Lung (tissue), 12 donors: ENCODE results near the gene CAMKMT. TPM values are rescaled to one million over a fixed set of nuclear protein-coding genes. Genes with fewer than 3 reads are reported as not detected.

Experiments used
- ATAC-seq: fragments of 200-7000 bp; cut with Tn5 transposase; one replicate; pipeline ENCODE4 v1.9.1; 2020; ENCODE audit warnings: moderate number of reproducible peaks; ENCODE audit not compliant: insufficient read depth, low FRiP score
- DNase-seq, 3 donors: peaks; one replicate each; pipeline ENCODE4 v3.0.0-alpha.2; 2013 to 2017
- H3K27ac ChIP-seq, 2 donors: one replicate each; pipeline ENCODE4 v1.5.1; 2013; ENCODE audit warnings: mild to moderate bottlenecking in 2 of 2, moderate library complexity in 2 of 2, control low read depth in 1 of 2, inconsistent platforms in 1 of 2, low read depth in 1 of 2, low read length in 1 of 2
- H3K27me3 ChIP-seq, 3 donors: one replicate each; pipeline ENCODE4 v1.5.1; 2013; ENCODE audit warnings: low read length in 2 of 3; ENCODE audit not compliant: control insufficient read depth in 3 of 3, insufficient read depth in 3 of 3
- H3K36me3 ChIP-seq, 4 donors: one replicate each; pipeline ENCODE4 v1.5.1; 2013; ENCODE audit warnings: low read length in 4 of 4, mild to moderate bottlenecking in 1 of 4, moderate library complexity in 1 of 4; ENCODE audit not compliant: control insufficient read depth in 4 of 4, insufficient read depth in 4 of 4
- H3K4me1 ChIP-seq, 5 donors: one replicate each; pipeline ENCODE4 v1.5.1; 2013; ENCODE audit warnings: low read length in 5 of 5, mild to moderate bottlenecking in 2 of 5, moderate library complexity in 1 of 5; ENCODE audit not compliant: control insufficient read depth in 5 of 5, insufficient read depth in 5 of 5
- H3K4me3 ChIP-seq: one replicate; pipeline ENCODE4 v1.5.1; 2013; ENCODE audit warnings: mild to moderate bottlenecking, control low read depth, moderate library complexity
- H3K9ac ChIP-seq, 2 donors: one replicate each; pipeline ENCODE4 v1.5.1; 2013; ENCODE audit warnings: low read length in 2 of 2, control low read depth in 1 of 2; ENCODE audit not compliant: insufficient read depth in 1 of 2
- H3K9me3 ChIP-seq, 4 donors: one replicate each; pipeline ENCODE4 v1.5.1; 2013; ENCODE audit warnings: low read length in 3 of 4, mild to moderate bottlenecking in 1 of 4, moderate library complexity in 1 of 4; ENCODE audit not compliant: control insufficient read depth in 4 of 4, insufficient read depth in 3 of 4
- CTCF ChIP-seq: IDR thresholded peaks from 2 replicates; pipeline ENCODE4 v1.5.1; 2012; ENCODE audit warnings: mild to moderate bottlenecking; ENCODE audit errors: control extremely low read depth, extremely low read depth
- WGBS, 2 donors: extraction: QIAGEN DNeasy Blood & Tissue Kit; methylation state at CpG; one replicate each; pipeline ENCODE4 v1.1.7; 2013; 5-methylcytosine and 5-hydroxymethylcytosine counted together
- polyA plus RNA-seq, 2 donors: library from polyadenylated mRNA; stranded (reverse); fragments of 200-250 nt; gene quantifications; one replicate each; pipeline ENCODE4 v1.2.1, GENCODE V29; 2013
- total RNA-seq, 2 donors: library from RNA; depleted of rRNA in 1 of 2; stranded (reverse); fragments of >200 nt in 1 of 2; gene quantifications; one replicate each; pipeline ENCODE4 v1.2.1, GENCODE V29; 2014 to 2021
- donor health status: control.
- donor health status: control.
- donor health status: Bipolar disorder and iron deficiency.
- donor health status: healthy.
- donor health status: DM: yes; HTN: yes; CAD: no.

The CAMKMT gene
- total and polyA plus RNA-seq, 4 donors, result 3.6 to 19.7 (median 8.4) TPM

GRCh38 chr2:44564752-44565151, 203.0 kb downstream of the CAMKMT start:
- Histone ChIP-seq H3K4me3 (no peak overlapping the region), H3K4me1 (peaks cover 0 to 3% (median 0%) of the 10 kb centered on the region in 5 donors), H3K9me3 (no peaks in the 10 kb centered on the region), H3K9ac (no peak overlapping the region), H3K27ac (no peak overlapping the region), H3K36me3 (no peaks in the 10 kb centered on the region), H3K27me3 (no peaks in the 10 kb centered on the region)
- WGBS, 2 donors, result 95 to 97% methylated on average over 5 of the region's 5 CpGs
- no peak for ATAC-seq
- TF ChIP-seq CTCF, result no peak
- DNase-seq, result no peak

- H3K4me1 ChIP-seq, result peaks cover 0 to 3% (median 0%) of the 10 kb centered on the region in 5 donors
- no peaks in the 10 kb centered on the region for H3K36me3 ChIP-seq
- no peak overlapping the region for H3K9ac ChIP-seq
- no peak overlapping the region for H3K27ac ChIP-seq
- no peak overlapping the region for H3K4me3 ChIP-seq
- no peaks in the 10 kb centered on the region for H3K9me3 ChIP-seq
- DNase-seq (no peak), ATAC-seq (no peak)
- no peak for TF ChIP-seq CTCF
- H3K27me3 ChIP-seq, result no peaks in the 10 kb centered on the region
Observed at GRCh38 chr2:44566059-44566458, 204.3 kb downstream of the CAMKMT start.

- Histone ChIP-seq H3K36me3 (no peaks in the 10 kb centered on the region), H3K4me1 (peaks cover 0 to 3% (median 0%) of the 10 kb centered on the region in 5 donors), H3K27ac (no peak overlapping the region), H3K27me3 (no peaks in the 10 kb centered on the region), H3K4me3 (no peak overlapping the region), H3K9ac (no peak overlapping the region), H3K9me3 (no peaks in the 10 kb centered on the region)
- 94 to 99% methylated on average over 2 of the region's 2 CpGs for WGBS, 2 donors
- no peak for TF ChIP-seq CTCF
- ATAC-seq, result no peak
- no peak for DNase-seq
Observed at GRCh38 chr2:44569491-44569890, 207.7 kb downstream of the CAMKMT start.

- no peaks in the 10 kb centered on the region for H3K36me3 ChIP-seq
- H3K4me1 ChIP-seq, result peaks cover 0 to 3% (median 0%) of the 10 kb centered on the region in 5 donors
- ATAC-seq (no peak), DNase-seq (no peak)
- H3K9me3 ChIP-seq, result no peaks in the 10 kb centered on the region
- H3K27me3 ChIP-seq, result no peaks in the 10 kb centered on the region
- H3K4me3 ChIP-seq, result no peak overlapping the region
- no peak overlapping the region for H3K27ac ChIP-seq
- 75 to 79% methylated on average over 2 of the region's 2 CpGs for WGBS, 2 donors
- no peak overlapping the region for H3K9ac ChIP-seq
- no peak for TF ChIP-seq CTCF
Observed at GRCh38 chr2:44570271-44570670, 208.5 kb downstream of the CAMKMT start.
